GM04504 (cell line): ENCODE measurements around the gene BRD9.
"Not testable (repeated sequence)": the region's sequence is repeated elsewhere in the genome, so short reads cannot be mapped to it uniquely, and the experiment has no call there.

Experiments
- DNase-seq: peaks from one replicate; pipeline ENCODE4 v3.0.0-alpha.2; 2012; ENCODE audit warnings: low read depth

The BRD9 gene

GRCh38 chr5:843926-844325, 48.7 kb downstream of the BRD9 start:
- DNase-seq = not testable (repeated sequence)

GRCh38 chr5:843371-843770, 49.2 kb downstream of the BRD9 start:
- not testable (repeated sequence) for DNase-seq

- not testable (repeated sequence) for DNase-seq
Measured at GRCh38 chr5:842402-843221, 50.0 kb downstream of the BRD9 start.

- not testable (repeated sequence) for DNase-seq
Measured at GRCh38 chr5:841531-842401, 50.8 kb downstream of the BRD9 start.

GRCh38 chr5:840974-841435, 51.6 kb downstream of the BRD9 start:
- DNase-seq = not testable (repeated sequence)

- not testable (repeated sequence) for DNase-seq
Measured at GRCh38 chr5:840118-840973, 52.3 kb downstream of the BRD9 start.

- DNase-seq = not testable (repeated sequence)
Measured at GRCh38 chr5:838431-838851, 54.2 kb downstream of the BRD9 start.

GRCh38 chr5:837621-838121, 54.9 kb downstream of the BRD9 start:
- DNase-seq = not testable (repeated sequence)

- DNase-seq = not testable (repeated sequence)
Measured at GRCh38 chr5:835933-836612, 56.5 kb downstream of the BRD9 start.

- not testable (repeated sequence) for DNase-seq
Measured at GRCh38 chr5:834013-834412, 58.6 kb downstream of the BRD9 start.

GRCh38 chr5:828194-828593, 64.4 kb downstream of the BRD9 start:
- DNase-seq = not testable (repeated sequence)

GRCh38 chr5:825544-825943, 67.1 kb downstream of the BRD9 start:
- not testable (repeated sequence) for DNase-seq

GRCh38 chr5:821504-821903, 71.1 kb downstream of the BRD9 start:
- no peak for DNase-seq

- DNase-seq = no peak
Measured at GRCh38 chr5:820245-820644, 72.4 kb downstream of the BRD9 start.

- no peak for DNase-seq
Measured at GRCh38 chr5:819078-819477, 73.5 kb downstream of the BRD9 start.

GRCh38 chr5:816176-816575, 76.4 kb downstream of the BRD9 start:
- no peak for DNase-seq

GRCh38 chr5:815449-815848, 77.2 kb downstream of the BRD9 start:
- DNase-seq = no peak
